SK-N-SH treated with all-trans-retinoic acid at 6 μM for 48 hours (cell line): ENCODE data around the gene MAP1LC3C.

Experiments used
- ATAC-seq: fragments of 200-7000 bp; cut with Tn5 transposase; 3 replicates; pipeline ENCODE4 v1.9.1; 2020; ENCODE audit warnings: mild to moderate bottlenecking, moderate library complexity
- ARNTL ChIP-seq: fragments of 450-650 bp; formaldehyde crosslinking; IDR thresholded peaks from 2 replicates; pipeline ENCODE4 v1.5.0; 2020; ENCODE audit warnings: low read depth, mild to moderate bottlenecking, moderate library complexity, borderline replicate concordance
- BACH2 ChIP-seq: fragments of 250-450 bp; sonication (Bioruptor Pico); IDR thresholded peaks from 2 replicates; pipeline ENCODE4 v1.9.0; 2021; ENCODE audit warnings: mild to moderate bottlenecking, borderline replicate concordance
- CSDC2 ChIP-seq: fragments of 250-450 bp; sonication (Bioruptor Pico); IDR thresholded peaks from 2 replicates; pipeline ENCODE4 v1.5.0; 2020; ENCODE audit warnings: mild to moderate bottlenecking, moderate library complexity
- ESRRG ChIP-seq: fragments of 250-450 bp; sonication (Bioruptor Pico); IDR thresholded peaks from 2 replicates; pipeline ENCODE4 v1.6.1; 2021; ENCODE audit warnings: mild to moderate bottlenecking
- GLIS3 ChIP-seq: fragments of 250-450 bp; sonication (Bioruptor Pico); IDR thresholded peaks from 2 replicates; pipeline ENCODE4 v1.5.0; 2020; ENCODE audit warnings: mild to moderate bottlenecking, moderate library complexity
- ISL1 ChIP-seq: fragments of 250-450 bp; sonication (Bioruptor Pico); IDR thresholded peaks from 2 replicates; pipeline ENCODE4 v2.1.2; 2022; ENCODE audit warnings: mild to moderate bottlenecking, moderate library complexity
- OSR1 ChIP-seq: fragments of 250-450 bp; sonication (Bioruptor Pico); IDR thresholded peaks from 2 replicates; pipeline ENCODE4 v1.8.0; 2022; ENCODE audit warnings: moderate library complexity, mild to moderate bottlenecking, inconsistent platforms
- RARB ChIP-seq: fragments of 250-450 bp; sonication (Bioruptor Pico); IDR thresholded peaks from 2 replicates; pipeline ENCODE4 v1.8.0; 2021; ENCODE audit warnings: mild to moderate bottlenecking, moderate library complexity
- SNAI2 ChIP-seq: fragments of 250-450 bp; sonication (Bioruptor Pico); IDR thresholded peaks from 2 replicates; pipeline ENCODE4 v1.5.0; 2020; ENCODE audit warnings: mild to moderate bottlenecking, moderate library complexity
- TCF4 ChIP-seq: fragments of 250-450 bp; sonication (Bioruptor Pico); IDR thresholded peaks from 2 replicates; pipeline ENCODE4 v1.8.0; 2021; ENCODE audit warnings: mild to moderate bottlenecking, moderate library complexity, borderline replicate concordance
- TOX ChIP-seq: fragments of 250-450 bp; sonication (Bioruptor Pico); IDR thresholded peaks from 2 replicates; pipeline ENCODE4 v1.8.0; 2021; ENCODE audit warnings: mild to moderate bottlenecking, moderate library complexity, borderline replicate concordance
- ZC3H10 ChIP-seq: fragments of 250-450 bp; sonication (Bioruptor Pico); IDR thresholded peaks from 2 replicates; pipeline ENCODE4 v1.5.1; 2021; ENCODE audit warnings: mild to moderate bottlenecking, moderate library complexity
- ZFP3 ChIP-seq: fragments of 250-450 bp; sonication (Bioruptor Pico); IDR thresholded peaks from 2 replicates; pipeline ENCODE4 v1.5.0; 2020; ENCODE audit warnings: mild to moderate bottlenecking, moderate library complexity
- ZNF565 ChIP-seq: fragments of 450-650 bp; formaldehyde crosslinking; conservative IDR thresholded peaks from 2 replicates; pipeline ENCODE4 v1.5.0; 2020; ENCODE audit warnings: low read depth, mild to moderate bottlenecking, moderate library complexity
- ZNF70 ChIP-seq: fragments of 450-650 bp; formaldehyde crosslinking; IDR thresholded peaks from 2 replicates; pipeline ENCODE4 v1.5.0; 2020; ENCODE audit warnings: mild to moderate bottlenecking, moderate library complexity
- ZNF8 ChIP-seq: fragments of 450-650 bp; formaldehyde crosslinking; IDR thresholded peaks from 2 replicates; pipeline ENCODE4 v1.5.0; 2020; ENCODE audit warnings: mild to moderate bottlenecking, moderate library complexity
- TF ChIP-seq, protein P1 (sequence below): fragments of 250-450 bp; sonication (Bioruptor Pico); IDR thresholded peaks from 2 replicates; pipeline ENCODE4 v1.5.1; 2020; ENCODE audit warnings: low read depth, mild to moderate bottlenecking, moderate library complexity
- TF ChIP-seq, protein P2 (sequence below): fragments of 250-450 bp; sonication (Bioruptor Pico); IDR thresholded peaks from 2 replicates; pipeline ENCODE4 v1.8.0; 2021; ENCODE audit warnings: low read depth, mild to moderate bottlenecking, moderate library complexity, borderline replicate concordance
- TF ChIP-seq, protein P3 (sequence below): fragments of 250-450 bp; sonication (Bioruptor Pico); IDR thresholded peaks from 2 replicates; pipeline ENCODE4 v1.5.0; 2020; ENCODE audit warnings: mild to moderate bottlenecking, moderate library complexity
- TF ChIP-seq, protein P4 (sequence below): fragments of 250-450 bp; sonication (Bioruptor Pico); IDR thresholded peaks from 2 replicates; pipeline ENCODE4 v1.5.1; 2021; ENCODE audit warnings: mild to moderate bottlenecking, moderate library complexity

The MAP1LC3C gene

DNA sequence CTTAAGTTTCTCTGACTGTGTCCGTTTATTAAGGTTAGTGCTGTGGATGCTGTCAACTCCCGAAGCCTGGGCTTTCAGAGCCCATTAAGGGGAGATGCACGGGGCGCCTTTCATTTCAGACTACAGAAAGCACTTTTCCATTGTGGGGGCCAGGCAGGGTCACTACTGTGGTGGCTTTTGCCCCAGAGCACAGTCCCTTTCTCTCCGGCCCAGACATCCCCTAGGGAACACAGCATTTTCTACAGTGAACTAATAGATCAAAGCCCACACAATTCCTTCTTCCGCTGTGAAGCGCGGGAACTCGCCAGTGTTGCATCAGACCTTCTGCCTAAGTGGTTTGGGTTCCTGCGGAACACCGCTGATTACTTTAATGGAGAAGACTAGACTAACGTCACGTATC is 26.8 kb upstream of the MAP1LC3C start:
- ATAC-seq: no peak

DNA sequence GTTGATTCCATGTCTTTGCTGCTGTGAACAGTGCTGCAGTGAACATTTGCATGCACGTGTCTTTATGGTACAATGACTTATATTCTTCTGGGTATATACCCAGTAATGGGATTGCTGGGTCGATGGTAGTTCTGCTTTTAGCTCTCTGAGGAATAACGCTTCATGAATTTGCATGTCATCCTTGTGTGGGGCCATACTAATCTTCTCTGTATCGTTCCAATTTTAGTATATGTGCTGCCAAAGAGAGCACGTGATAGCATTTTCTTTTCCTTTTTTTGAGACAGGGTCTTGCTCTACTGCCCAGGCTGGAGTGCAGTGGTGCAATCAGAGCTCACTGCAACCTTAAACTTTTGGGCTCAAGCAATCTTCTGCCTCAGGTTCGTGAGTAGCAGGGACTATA is 24.9 kb upstream of the MAP1LC3C start:
- ATAC-seq: no peak
- TF ChIP-seq, protein P1, sequence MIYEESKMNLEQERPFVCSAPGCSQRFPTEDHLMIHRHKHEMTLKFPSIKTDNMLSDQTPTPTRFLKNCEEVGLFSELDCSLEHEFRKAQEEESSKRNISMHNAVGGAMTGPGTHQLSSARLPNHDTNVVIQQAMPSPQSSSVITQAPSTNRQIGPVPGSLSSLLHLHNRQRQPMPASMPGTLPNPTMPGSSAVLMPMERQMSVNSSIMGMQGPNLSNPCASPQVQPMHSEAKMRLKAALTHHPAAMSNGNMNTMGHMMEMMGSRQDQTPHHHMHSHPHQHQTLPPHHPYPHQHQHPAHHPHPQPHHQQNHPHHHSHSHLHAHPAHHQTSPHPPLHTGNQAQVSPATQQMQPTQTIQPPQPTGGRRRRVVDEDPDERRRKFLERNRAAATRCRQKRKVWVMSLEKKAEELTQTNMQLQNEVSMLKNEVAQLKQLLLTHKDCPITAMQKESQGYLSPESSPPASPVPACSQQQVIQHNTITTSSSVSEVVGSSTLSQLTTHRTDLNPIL: no peak
- TF ChIP-seq BACH2 (CRISPR knock-in tag) (no peak), SNAI2 (CRISPR knock-in tag) (no peak), ZNF8 (CRISPR knock-in tag) (no peak), ZNF70 (no peak), ZNF565 (CRISPR knock-in tag) (no peak), ESRRG (CRISPR knock-in tag) (no peak), TOX (CRISPR knock-in tag) (no peak), ZFP3 (CRISPR knock-in tag) (no peak), CSDC2 (CRISPR knock-in tag) (no peak), TCF4 (no peak)
- TF ChIP-seq, protein P2, sequence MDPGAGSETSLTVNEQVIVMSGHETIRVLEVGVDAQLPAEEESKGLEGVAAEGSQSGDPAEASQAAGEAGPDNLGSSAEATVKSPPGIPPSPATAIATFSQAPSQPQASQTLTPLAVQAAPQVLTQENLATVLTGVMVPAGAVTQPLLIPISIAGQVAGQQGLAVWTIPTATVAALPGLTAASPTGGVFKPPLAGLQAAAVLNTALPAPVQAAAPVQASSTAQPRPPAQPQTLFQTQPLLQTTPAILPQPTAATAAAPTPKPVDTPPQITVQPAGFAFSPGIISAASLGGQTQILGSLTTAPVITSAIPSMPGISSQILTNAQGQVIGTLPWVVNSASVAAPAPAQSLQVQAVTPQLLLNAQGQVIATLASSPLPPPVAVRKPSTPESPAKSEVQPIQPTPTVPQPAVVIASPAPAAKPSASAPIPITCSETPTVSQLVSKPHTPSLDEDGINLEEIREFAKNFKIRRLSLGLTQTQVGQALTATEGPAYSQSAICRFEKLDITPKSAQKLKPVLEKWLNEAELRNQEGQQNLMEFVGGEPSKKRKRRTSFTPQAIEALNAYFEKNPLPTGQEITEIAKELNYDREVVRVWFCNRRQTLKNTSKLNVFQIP (CRISPR knock-in tag): no peak
- TF ChIP-seq, protein P3, sequence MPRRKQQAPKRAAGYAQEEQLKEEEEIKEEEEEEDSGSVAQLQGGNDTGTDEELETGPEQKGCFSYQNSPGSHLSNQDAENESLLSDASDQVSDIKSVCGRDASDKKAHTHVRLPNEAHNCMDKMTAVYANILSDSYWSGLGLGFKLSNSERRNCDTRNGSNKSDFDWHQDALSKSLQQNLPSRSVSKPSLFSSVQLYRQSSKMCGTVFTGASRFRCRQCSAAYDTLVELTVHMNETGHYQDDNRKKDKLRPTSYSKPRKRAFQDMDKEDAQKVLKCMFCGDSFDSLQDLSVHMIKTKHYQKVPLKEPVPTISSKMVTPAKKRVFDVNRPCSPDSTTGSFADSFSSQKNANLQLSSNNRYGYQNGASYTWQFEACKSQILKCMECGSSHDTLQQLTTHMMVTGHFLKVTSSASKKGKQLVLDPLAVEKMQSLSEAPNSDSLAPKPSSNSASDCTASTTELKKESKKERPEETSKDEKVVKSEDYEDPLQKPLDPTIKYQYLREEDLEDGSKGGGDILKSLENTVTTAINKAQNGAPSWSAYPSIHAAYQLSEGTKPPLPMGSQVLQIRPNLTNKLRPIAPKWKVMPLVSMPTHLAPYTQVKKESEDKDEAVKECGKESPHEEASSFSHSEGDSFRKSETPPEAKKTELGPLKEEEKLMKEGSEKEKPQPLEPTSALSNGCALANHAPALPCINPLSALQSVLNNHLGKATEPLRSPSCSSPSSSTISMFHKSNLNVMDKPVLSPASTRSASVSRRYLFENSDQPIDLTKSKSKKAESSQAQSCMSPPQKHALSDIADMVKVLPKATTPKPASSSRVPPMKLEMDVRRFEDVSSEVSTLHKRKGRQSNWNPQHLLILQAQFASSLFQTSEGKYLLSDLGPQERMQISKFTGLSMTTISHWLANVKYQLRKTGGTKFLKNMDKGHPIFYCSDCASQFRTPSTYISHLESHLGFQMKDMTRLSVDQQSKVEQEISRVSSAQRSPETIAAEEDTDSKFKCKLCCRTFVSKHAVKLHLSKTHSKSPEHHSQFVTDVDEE (CRISPR knock-in tag): no peak
- TF ChIP-seq, protein P4, sequence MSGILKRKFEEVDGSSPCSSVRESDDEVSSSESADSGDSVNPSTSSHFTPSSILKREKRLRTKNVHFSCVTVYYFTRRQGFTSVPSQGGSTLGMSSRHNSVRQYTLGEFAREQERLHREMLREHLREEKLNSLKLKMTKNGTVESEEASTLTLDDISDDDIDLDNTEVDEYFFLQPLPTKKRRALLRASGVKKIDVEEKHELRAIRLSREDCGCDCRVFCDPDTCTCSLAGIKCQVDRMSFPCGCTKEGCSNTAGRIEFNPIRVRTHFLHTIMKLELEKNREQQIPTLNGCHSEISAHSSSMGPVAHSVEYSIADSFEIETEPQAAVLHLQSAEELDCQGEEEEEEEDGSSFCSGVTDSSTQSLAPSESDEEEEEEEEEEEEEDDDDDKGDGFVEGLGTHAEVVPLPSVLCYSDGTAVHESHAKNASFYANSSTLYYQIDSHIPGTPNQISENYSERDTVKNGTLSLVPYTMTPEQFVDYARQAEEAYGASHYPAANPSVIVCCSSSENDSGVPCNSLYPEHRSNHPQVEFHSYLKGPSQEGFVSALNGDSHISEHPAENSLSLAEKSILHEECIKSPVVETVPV (CRISPR knock-in tag): no peak

More for the DNA sequence above, 26.8 kb upstream of the MAP1LC3C start:
- TF ChIP-seq RARB (CRISPR knock-in tag) (no peak), ARNTL (CRISPR knock-in tag) (no peak), ZC3H10 (CRISPR knock-in tag) (no peak), OSR1 (no peak), ZNF565 (CRISPR knock-in tag) (no peak), SNAI2 (CRISPR knock-in tag) (no peak), ZFP3 (CRISPR knock-in tag) (no peak), ESRRG (CRISPR knock-in tag) (no peak), ZNF70 (no peak), GLIS3 (no peak), ISL1 (no peak)
- TF ChIP-seq, protein P1: no peak
- TF ChIP-seq, protein P4 (CRISPR knock-in tag): no peak
- TF ChIP-seq, protein P2 (CRISPR knock-in tag): no peak
- TF ChIP-seq, protein P3 (CRISPR knock-in tag): no peak
